Fibroblast of lung (primary cell): ENCODE data around the gene WWOX. TPM values are rescaled to one million over a fixed set of nuclear protein-coding genes. Genes with fewer than 3 reads are reported as not detected.

Source experiments
- DNase-seq, 2 donors: peaks; one replicate each; pipeline versions ENCODE4 v3.0.0 to v3.0.0-alpha.2; 2010; ENCODE audit warnings: low read depth in 2 of 2
- H2AFZ ChIP-seq: 2 replicates; pipeline ENCODE4 v1.5.1; 2012; ENCODE audit warnings: low read length, control low read depth, inconsistent platforms
- H3K27ac ChIP-seq: 2 replicates; pipeline ENCODE4 v1.5.1; 2011; ENCODE audit warnings: low read length, control low read depth; ENCODE audit not compliant: insufficient read depth
- H3K27me3 ChIP-seq: 2 replicates; pipeline ENCODE4 v1.5.1; 2011; ENCODE audit warnings: mild to moderate bottlenecking, low read length; ENCODE audit not compliant: control insufficient read depth, insufficient read depth
- H3K36me3 ChIP-seq: 2 replicates; pipeline ENCODE4 v1.5.1; 2011; ENCODE audit warnings: low read length; ENCODE audit not compliant: control insufficient read depth, insufficient read depth
- H3K4me1 ChIP-seq: 2 replicates; pipeline ENCODE4 v1.5.1; 2011; ENCODE audit warnings: low read length; ENCODE audit not compliant: control insufficient read depth, insufficient read depth; ENCODE audit errors: extremely low read depth
- H3K4me2 ChIP-seq: 2 replicates; pipeline ENCODE4 v1.5.1; 2011; ENCODE audit warnings: low read length, control low read depth; ENCODE audit not compliant: insufficient read depth; ENCODE audit errors: extremely low read depth
- H3K4me3 ChIP-seq, 4 experiments: fragments of 200-600 bp in 1 of 4; sonication (generic) in 1 of 4; replicated peaks in 1 of 4; 2 replicates each; pipeline ENCODE4 v1.5.1; 2011 to 2016; ENCODE audit warnings: low read length in 4 of 4, low read depth in 3 of 4, mild to moderate bottlenecking in 3 of 4, control low read depth in 2 of 4, inconsistent platforms in 1 of 4, mixed read lengths in 1 of 4; ENCODE audit not compliant: insufficient read depth in 1 of 4; ENCODE audit errors: control extremely low read depth in 1 of 4
- H3K79me2 ChIP-seq: 2 replicates; pipeline ENCODE4 v1.5.1; 2012; ENCODE audit warnings: mild to moderate bottlenecking, low read length, inconsistent platforms; ENCODE audit not compliant: control insufficient read depth, insufficient read depth
- H3K9ac ChIP-seq: 2 replicates; pipeline ENCODE4 v1.5.1; 2011; ENCODE audit warnings: mild to moderate bottlenecking, low read length, control low read depth; ENCODE audit not compliant: insufficient read depth
- H3K9me3 ChIP-seq: 2 replicates; pipeline ENCODE4 v1.5.1; 2012; ENCODE audit warnings: low read depth, low read length; ENCODE audit not compliant: control insufficient read depth, insufficient read depth
- H4K20me1 ChIP-seq: 2 replicates; pipeline ENCODE4 v1.5.1; 2011; ENCODE audit warnings: low read length; ENCODE audit not compliant: control insufficient read depth, insufficient read depth; ENCODE audit errors: extremely low read depth
- CTCF ChIP-seq, 2 donors: IDR thresholded peaks in 1 of 2; conservative IDR thresholded peaks in 1 of 2; 1 replicate in 1 of 2; 2 replicates in 1 of 2; pipeline ENCODE4 v1.5.1; 2011 to 2012; ENCODE audit warnings: low read length in 2 of 2, control low read depth in 1 of 2, inconsistent platforms in 1 of 2, low read depth in 1 of 2, mild to moderate bottlenecking in 1 of 2
- EZH2 ChIP-seq: IDR thresholded peaks from 2 replicates; pipeline ENCODE4 v1.5.1; 2012; ENCODE audit warnings: low read length, control low read depth, mild to moderate bottlenecking; ENCODE audit errors: missing control alignments
- polyA plus RNA-seq, 2 donors: library from polyadenylated mRNA; depleted of rRNA in 1 of 2; stranded (reverse) in 1 of 2; unstranded in 1 of 2; fragments of >200 nt; gene quantifications; 2 replicates each; pipeline ENCODE4 v1.2.1, GENCODE V29; 2011 to 2012; ENCODE audit warnings: missing spikeins in 1 of 2
- total RNA-seq: library from RNA; depleted of rRNA; stranded (reverse); fragments of >200 nt; gene quantifications from 2 replicates; pipeline ENCODE4 v1.2.1, GENCODE V29; 2014

WWOX gene
- total and polyA plus RNA-seq, 2 donors (not counting 1 experiment from before 2014, with no cell fraction given) = 5.6 to 16.3 TPM

GRCh38 chr16:79092846-79093245 lies 993.4 kb downstream of the WWOX start:
- no peak for DNase-seq
- no peaks in the 10 kb centered on the region for H3K9me3 ChIP-seq

GRCh38 chr16:79093554-79093967 lies 994.1 kb downstream of the WWOX start:
- no peaks in the 10 kb centered on the region for H3K36me3 ChIP-seq
- H3K4me1 ChIP-seq = no peaks in the 10 kb centered on the region
- no peak for DNase-seq
- H3K4me3 ChIP-seq = no peak overlapping the region
- no peaks in the 10 kb centered on the region for H3K27me3 ChIP-seq
- no peak for TF ChIP-seq CTCF (conservative IDR thresholded peaks at IDR 0.05 in 1 of 2, IDR thresholded peaks at IDR 0.05 in 1 of 2; ENCODE audit: low read depth in 1 of 2, low read length in 2 of 2)
- no peak for TF ChIP-seq EZH2
- no peaks in the 10 kb centered on the region for H3K9me3 ChIP-seq
- no peak overlapping the region for H3K9ac ChIP-seq
- H3K4me2 ChIP-seq = no peak overlapping the region
- no peaks in the 10 kb centered on the region for H3K79me2 ChIP-seq
- no peak overlapping the region for H3K27ac ChIP-seq
- no peaks in the 10 kb centered on the region for H4K20me1 ChIP-seq
- H2AFZ ChIP-seq = no peak overlapping the region

More at GRCh38 chr16:79092846-79093245, 993.4 kb downstream of the WWOX start:
- no peaks in the 10 kb centered on the region for H3K4me1 ChIP-seq
- no peaks in the 10 kb centered on the region for H3K36me3 ChIP-seq
- no peak overlapping the region for H2AFZ ChIP-seq
- no peaks in the 10 kb centered on the region for H4K20me1 ChIP-seq
- no peak overlapping the region for H3K9ac ChIP-seq
- no peaks in the 10 kb centered on the region for H3K27me3 ChIP-seq
- TF ChIP-seq EZH2 (no peak), CTCF (conservative IDR thresholded peaks at IDR 0.05 in 1 of 2, IDR thresholded peaks at IDR 0.05 in 1 of 2; ENCODE audit: low read depth in 1 of 2, low read length in 2 of 2) (no peak)
- no peaks in the 10 kb centered on the region for H3K79me2 ChIP-seq
- H3K27ac ChIP-seq = no peak overlapping the region
- no peak overlapping the region for H3K4me2 ChIP-seq
- no peak overlapping the region for H3K4me3 ChIP-seq

DNA sequence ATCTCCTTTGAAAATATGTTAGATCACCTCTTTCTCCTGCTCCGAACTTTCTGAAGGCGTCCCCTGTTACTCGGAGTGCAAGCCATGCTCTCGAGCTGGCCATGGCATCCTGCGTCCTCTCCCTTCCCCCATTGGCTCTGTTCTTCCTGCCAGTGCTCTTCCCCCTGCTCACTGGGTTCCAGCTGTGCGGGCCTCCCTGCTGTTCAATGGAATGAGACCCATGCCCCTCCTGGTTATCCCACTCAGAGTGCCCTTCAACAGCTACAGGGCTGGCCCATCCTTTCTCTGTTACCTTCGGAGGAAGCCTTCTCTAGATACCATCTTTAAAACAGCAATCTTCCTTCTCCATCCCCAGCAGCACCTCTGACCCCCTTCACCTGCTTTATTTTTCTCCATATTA lies 996.8 kb downstream of the WWOX start:
- Histone ChIP-seq H3K4me1 (no peaks in the 10 kb centered on the region), H2AFZ (no peak overlapping the region), H3K36me3 (no peaks in the 10 kb centered on the region), H3K9me3 (no peaks in the 10 kb centered on the region), H3K4me2 (no peak overlapping the region), H3K27me3 (no peaks in the 10 kb centered on the region), H3K4me3 (no peak overlapping the region), H3K27ac (no peak overlapping the region), H4K20me1 (no peaks in the 10 kb centered on the region), H3K79me2 (no peaks in the 10 kb centered on the region), H3K9ac (no peak overlapping the region)
- no peak for TF ChIP-seq CTCF (conservative IDR thresholded peaks at IDR 0.05 in 1 of 2, IDR thresholded peaks at IDR 0.05 in 1 of 2; ENCODE audit: low read depth in 1 of 2, low read length in 2 of 2)
- no peak for TF ChIP-seq EZH2
- DNase-seq = no peak
